ES-I3 (cell line): Measurements from ENCODE around the gene MRPL1.
"Not testable (repeated sequence)": the region's sequence is repeated elsewhere in the genome, so short reads cannot be mapped to it uniquely, and the experiment has no call there.

Source experiments
- H3K36me3 ChIP-seq: 2 replicates; pipeline ENCODE4 v1.6.1; 2013; ENCODE audit warnings: mild to moderate bottlenecking, low read length, control low read depth, moderate library complexity; ENCODE audit not compliant: insufficient read depth
- H3K4me1 ChIP-seq: 2 replicates; pipeline ENCODE4 v1.6.1; 2013; ENCODE audit warnings: mild to moderate bottlenecking, control low read depth, low read length; ENCODE audit not compliant: insufficient read depth
- H3K9ac ChIP-seq: 2 replicates; pipeline ENCODE4 v1.6.1; 2013; ENCODE audit warnings: low read depth, mild to moderate bottlenecking, low read length, moderate library complexity
- H3K9me3 ChIP-seq: 2 replicates; pipeline ENCODE4 v1.6.1; 2013; ENCODE audit warnings: mild to moderate bottlenecking, low read length, moderate library complexity; ENCODE audit not compliant: control insufficient read depth, insufficient read depth

Gene MRPL1

GRCh38 chr4:77833126-77833724, 29.4 kb upstream of the MRPL1 start:
- Histone ChIP-seq H3K9me3 (no peaks in the 10 kb centered on the region), H3K9ac (no peak overlapping the region), H3K4me1 (no peaks in the 10 kb centered on the region), H3K36me3 (no peaks in the 10 kb centered on the region)

DNA sequence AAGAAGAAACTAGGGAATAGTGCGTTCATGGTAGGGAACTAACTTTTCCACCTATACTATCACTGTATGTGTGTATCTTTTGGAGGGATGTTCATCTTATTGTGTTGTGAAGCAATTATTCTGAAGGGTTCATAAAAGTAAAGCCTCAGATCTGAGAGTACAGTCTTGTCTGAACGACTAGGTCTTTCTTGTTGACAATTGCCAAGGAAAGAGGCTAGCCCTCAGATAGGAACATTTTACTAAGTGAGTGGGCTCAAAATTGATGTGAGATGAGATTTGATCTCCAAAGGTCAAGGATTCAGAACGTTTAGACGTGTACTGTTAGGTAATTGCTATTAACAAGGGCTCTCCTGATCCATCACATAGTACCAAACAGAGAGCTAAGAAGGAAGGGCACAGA, 28.2 kb upstream of the MRPL1 start:
- Histone ChIP-seq H3K4me1 (no peaks in the 10 kb centered on the region), H3K36me3 (no peaks in the 10 kb centered on the region)

GRCh38 chr4:77843628-77844027, 19.0 kb upstream of the MRPL1 start:
- Histone ChIP-seq H3K9ac (no peak overlapping the region; the same call in 1 of the 2 replicates), H3K36me3 (no peaks in the 10 kb centered on the region), H3K9me3 (no peaks in the 10 kb centered on the region), H3K4me1 (peaks cover 9% of the 10 kb centered on the region; the same call in 1 of the 2 replicates)

More for the DNA sequence above, 28.2 kb upstream of the MRPL1 start:
- Histone ChIP-seq H3K9me3 (no peaks in the 10 kb centered on the region), H3K9ac (no peak overlapping the region)

DNA sequence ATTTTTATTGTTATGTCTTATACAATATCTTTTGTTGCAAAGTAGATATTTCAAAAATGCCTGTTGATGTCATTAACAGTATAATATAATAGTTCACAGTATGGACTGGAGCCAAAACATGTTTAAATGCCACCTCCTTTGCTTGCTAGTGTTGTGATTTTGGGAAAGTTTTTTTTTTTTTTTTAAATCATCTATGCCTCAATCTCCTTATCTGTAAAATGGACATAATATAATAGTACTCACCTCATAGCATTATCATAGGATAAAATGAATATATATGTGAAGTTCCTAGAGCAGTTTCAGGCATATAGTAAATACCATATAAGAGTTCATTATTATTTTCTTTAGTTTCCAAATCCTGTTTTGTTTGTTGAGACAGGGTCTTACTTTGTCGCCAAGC, 18.3 kb upstream of the MRPL1 start:
- Histone ChIP-seq H3K9ac (no peak overlapping the region), H3K9me3 (no peaks in the 10 kb centered on the region), H3K4me1 (peaks cover 9% of the 10 kb centered on the region; the same call in 1 of the 2 replicates), H3K36me3 (no peaks in the 10 kb centered on the region)

GRCh38 chr4:77845400-77845799, 17.2 kb upstream of the MRPL1 start:
- H3K36me3 ChIP-seq: no peaks in the 10 kb centered on the region
- peaks cover 9% of the 10 kb centered on the region; the same call in 1 of the 2 replicates for H3K4me1 ChIP-seq
- H3K9ac ChIP-seq: no peak overlapping the region
- H3K9me3 ChIP-seq: no peaks in the 10 kb centered on the region

GRCh38 chr4:77845929-77846328, 16.7 kb upstream of the MRPL1 start:
- H3K9ac ChIP-seq: no peak overlapping the region
- H3K36me3 ChIP-seq: no peaks in the 10 kb centered on the region
- H3K4me1 ChIP-seq: peaks cover 9% of the 10 kb centered on the region; the same call in 1 of the 2 replicates
- H3K9me3 ChIP-seq: no peaks in the 10 kb centered on the region

- H3K36me3 ChIP-seq: no peaks in the 10 kb centered on the region
- H3K4me1 ChIP-seq: peaks cover 6% of the 10 kb centered on the region; the same call in 1 of the 2 replicates
- no peaks in the 10 kb centered on the region for H3K9me3 ChIP-seq
- H3K9ac ChIP-seq: no peak overlapping the region
These were observed 14.1 kb upstream of the MRPL1 start for GRCh38 chr4:77848508-77848907.

DNA sequence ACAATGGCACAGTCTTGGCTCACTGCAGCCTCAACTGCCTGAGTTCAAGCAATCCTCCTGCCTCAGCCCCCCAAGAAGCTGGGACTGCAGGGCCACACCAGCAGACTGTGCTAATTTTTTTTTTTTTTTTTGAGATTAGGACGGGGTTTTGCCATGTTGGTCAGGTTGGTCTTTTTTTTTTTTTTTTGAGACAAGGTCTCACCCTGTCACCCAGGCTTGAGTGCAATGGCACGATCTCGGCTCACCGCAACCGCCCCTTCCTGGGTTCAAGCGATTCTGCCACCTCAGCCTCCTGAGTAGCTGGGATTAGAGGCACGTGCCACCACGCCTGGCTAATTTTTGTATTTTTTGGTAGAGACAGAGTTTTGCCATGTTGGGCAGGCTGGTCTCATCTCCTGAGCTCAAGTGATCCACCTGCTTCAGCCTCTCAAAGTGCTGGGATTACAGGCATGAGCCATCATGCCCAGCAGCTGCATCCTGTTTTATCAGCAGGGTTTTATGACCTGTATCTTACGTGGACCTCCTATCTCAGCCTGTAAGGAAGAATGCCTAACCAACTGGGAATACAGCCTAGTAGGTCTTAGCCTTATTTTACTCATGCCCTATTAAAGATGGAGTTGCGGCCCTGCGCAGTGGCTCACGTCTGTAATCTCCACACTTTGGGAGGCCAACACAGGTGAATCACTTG, 13.2 kb upstream of the MRPL1 start:
- no peaks in the 10 kb centered on the region for H3K4me1 ChIP-seq
- H3K9ac ChIP-seq: no peak overlapping the region
- H3K36me3 ChIP-seq: no peaks in the 10 kb centered on the region
- H3K9me3 ChIP-seq: no peaks in the 10 kb centered on the region

DNA sequence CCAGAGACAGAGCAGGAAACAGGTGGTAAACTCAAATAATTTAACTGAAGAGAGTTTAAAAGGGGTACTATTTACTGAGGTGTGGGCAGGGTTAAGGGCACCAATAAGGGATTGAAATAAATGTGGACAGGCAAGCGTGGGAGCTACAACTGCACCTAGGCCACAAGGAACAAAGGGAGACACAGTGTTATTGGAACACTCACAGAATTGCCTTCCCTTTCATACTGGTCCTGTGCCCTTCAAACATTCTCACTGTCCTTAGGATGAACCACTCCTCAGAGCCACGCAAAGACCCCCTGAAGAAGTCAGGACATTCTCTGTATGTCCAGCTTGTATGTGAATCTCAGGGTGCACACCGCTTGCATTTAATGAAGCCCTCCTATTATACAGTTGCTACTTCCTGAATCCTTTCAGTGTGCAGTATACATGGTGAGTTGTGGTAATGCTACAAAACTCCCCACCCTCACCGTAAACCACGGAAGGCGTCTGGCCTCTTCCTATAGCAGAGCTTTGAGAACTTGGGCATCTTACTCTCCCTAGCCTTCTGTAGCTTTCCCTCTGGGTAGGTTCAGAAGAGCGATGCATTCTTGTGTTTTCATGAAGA, 9.6 kb upstream of the MRPL1 start:
- H3K4me1 ChIP-seq: no peaks in the 10 kb centered on the region
- no peak overlapping the region for H3K9ac ChIP-seq
- H3K36me3 ChIP-seq: no peaks in the 10 kb centered on the region
- no peaks in the 10 kb centered on the region for H3K9me3 ChIP-seq

DNA sequence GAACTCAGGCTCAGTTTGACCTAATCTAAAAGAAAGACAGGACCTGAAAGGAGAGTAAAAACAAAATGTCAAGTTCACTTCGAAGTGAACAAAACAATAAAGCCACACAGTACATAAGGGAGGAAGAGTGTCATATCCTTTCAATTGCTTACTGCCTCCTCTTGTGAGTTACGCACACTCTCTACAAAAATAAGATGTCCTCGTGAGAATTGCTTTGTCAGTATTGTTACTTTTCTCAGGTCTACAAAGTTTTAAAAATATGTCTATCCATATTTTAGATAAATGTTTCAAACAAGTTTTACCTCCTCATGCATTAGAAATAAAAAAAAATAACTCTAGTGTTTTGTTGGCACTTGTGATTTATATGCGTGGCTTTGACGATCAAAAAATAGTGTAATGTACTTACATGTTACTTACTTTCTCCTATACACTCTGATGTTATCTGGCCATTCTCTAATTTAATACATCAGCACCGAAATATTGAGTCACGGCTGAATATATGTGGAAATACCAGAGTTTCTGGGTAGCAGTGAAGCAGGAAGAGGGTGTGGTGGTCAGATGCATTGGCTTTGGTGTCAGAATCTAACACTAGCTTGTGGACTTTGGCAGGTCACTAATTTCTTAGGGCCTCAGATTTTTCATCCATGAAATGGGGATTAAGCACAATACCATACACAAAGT, 8.1 kb upstream of the MRPL1 start:
- H3K4me1 ChIP-seq: no peaks in the 10 kb centered on the region
- no peaks in the 10 kb centered on the region for H3K36me3 ChIP-seq
- no peaks in the 10 kb centered on the region for H3K9me3 ChIP-seq
- no peak overlapping the region for H3K9ac ChIP-seq

DNA sequence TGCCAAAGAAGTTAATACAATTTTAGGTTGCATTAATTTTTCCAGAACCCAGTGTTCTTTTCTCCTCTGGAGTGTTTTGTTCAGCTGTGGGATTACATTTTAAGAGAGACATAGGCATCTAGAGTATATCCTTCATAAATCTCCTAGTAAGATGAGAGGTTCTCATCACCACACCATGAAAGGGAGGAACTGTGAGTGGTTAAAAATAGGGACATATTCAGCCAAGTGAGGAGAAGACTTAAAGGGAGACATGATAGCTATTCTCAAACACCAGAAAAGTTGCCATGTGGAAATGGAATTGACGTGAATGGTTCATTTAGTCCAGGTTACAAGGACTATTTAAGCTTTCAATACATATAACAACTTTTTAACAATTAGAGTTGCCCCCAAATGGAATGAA, 6.5 kb upstream of the MRPL1 start:
- no peaks in the 10 kb centered on the region for H3K9me3 ChIP-seq
- H3K9ac ChIP-seq: no peak overlapping the region
- no peaks in the 10 kb centered on the region for H3K36me3 ChIP-seq
- H3K4me1 ChIP-seq: no peaks in the 10 kb centered on the region

GRCh38 chr4:77859256-77859655, 3.4 kb upstream of the MRPL1 start:
- H3K4me1 ChIP-seq: no peaks in the 10 kb centered on the region
- no peaks in the 10 kb centered on the region for H3K36me3 ChIP-seq
- no peaks in the 10 kb centered on the region for H3K9me3 ChIP-seq
- H3K9ac ChIP-seq: no peak overlapping the region

- H3K9ac ChIP-seq: peak overlapping the region; percentile 74
- H3K9me3 ChIP-seq: no peaks in the 10 kb centered on the region
These were observed 1.1 kb upstream of the MRPL1 start for GRCh38 chr4:77861495-77861894.

GRCh38 chr4:77863341-77863740, 711 bp downstream of the MRPL1 start:
- H3K36me3 ChIP-seq, H3K4me1 ChIP-seq, H3K9me3 ChIP-seq: not testable (repeated sequence)
- H3K9ac ChIP-seq: peak overlapping the region; percentile 74

More at GRCh38 chr4:77861495-77861894, 1.1 kb upstream of the MRPL1 start:
- no peaks in the 10 kb centered on the region for H3K4me1 ChIP-seq
- H3K36me3 ChIP-seq: peaks cover 3% of the 10 kb centered on the region; the same call in 1 of the 2 replicates
